HCT116 (cell line): ENCODE data around the gene TMEM100. TPM values are rescaled to one million over a fixed set of nuclear protein-coding genes. Genes with fewer than 3 reads are reported as not detected.

Experiments
- ATAC-seq: fragments of 200-7000 bp; cut with Tn5 transposase; 2 replicates; pipeline ENCODE4 v1.9.1; 2020; ENCODE audit warnings: mild to moderate bottlenecking, moderate library complexity
- BruUV-seq: library from RNA; stranded (reverse); fragments of 400-500 nt; replicated peaks from 2 replicates; lab custom pipeline; 2021; lab: Mats Ljungman, UMichigan
- CTCF ChIA-PET: fragments of 300-600 bp; sonication (Branson Sonifier 250); formaldehyde crosslinking; loops from one replicate; lab custom pipeline; 2021; ENCODE audit warnings: antibody characterized with exemption; lab: Charles Lee
- POLR2A ChIA-PET: fragments of 300-600, 350-600 bp; sonication (Branson Sonifier 250); formaldehyde crosslinking; loops from one replicate; lab custom pipeline; 2021; ENCODE audit warnings: antibody characterized with exemption; lab: Charles Lee
- RAD21 ChIA-PET, 2 experiments: fragments of 300-600 bp; sonication (Branson Sonifier 250); formaldehyde crosslinking; loops; one replicate each; lab custom pipeline; 2023; ENCODE audit warnings: low total read pairs in 2 of 2; ENCODE audit not compliant: uncharacterized antibody in 2 of 2, unreplicated experiment in 2 of 2, low non-redundant PET in 1 of 2; lab: Charles Lee
- DNase-seq: peaks from one replicate; pipeline ENCODE4 v3.0.0-alpha.2; 2010; ENCODE audit warnings: low read depth, low spot score
- H2AFZ ChIP-seq: fragments of 200-600 bp; shearing (Covaris generic), sonication (generic); 2 replicates; pipeline ENCODE4 v1.6.1; 2017; ENCODE audit warnings: low read depth, mixed run types, mixed read lengths, antibody characterized with exemption, low read length; ENCODE audit not compliant: poor library complexity, severe bottlenecking
- H3K27ac ChIP-seq: 2 replicates; pipeline ENCODE4 v1.5.1; 2012; ENCODE audit warnings: low read depth, low read length
- H3K27me3 ChIP-seq: fragments of 200-600 bp; sonication (generic); 2 replicates; pipeline ENCODE4 v1.6.1; 2016; ENCODE audit warnings: mixed run types, low read length, mixed read lengths; ENCODE audit not compliant: insufficient read depth
- H3K36me3 ChIP-seq, 2 experiments: fragments of 200-500 bp in 1 of 2; fragments of 200-600 bp in 1 of 2; sonication (Bioruptor generic) in 1 of 2; sonication (generic) in 1 of 2; 2 replicates each; pipeline versions ENCODE4 v1.5.1 to v1.6.1; 2014 to 2016; ENCODE audit warnings: low read length in 2 of 2, inconsistent platforms in 1 of 2, mixed read lengths in 1 of 2, mixed run types in 1 of 2; ENCODE audit not compliant: insufficient read depth in 2 of 2, control insufficient read depth in 1 of 2
- H3K4me1 ChIP-seq, 2 experiments: fragments of 200-600 bp in 1 of 2; sonication (generic) in 1 of 2; 2 replicates each; pipeline versions ENCODE4 v1.5.1 to v1.6.1; 2012 to 2017; ENCODE audit warnings: low read length in 2 of 2, inconsistent platforms in 1 of 2, mild to moderate bottlenecking in 1 of 2, mixed read lengths in 1 of 2, mixed run types in 1 of 2, moderate library complexity in 1 of 2; ENCODE audit not compliant: insufficient read depth in 2 of 2, control insufficient read depth in 1 of 2
- H3K4me2 ChIP-seq: fragments of 200-600 bp; sonication (generic); 2 replicates; pipeline ENCODE4 v1.6.1; 2017; ENCODE audit warnings: mixed run types, low read length, mixed read lengths
- H3K4me3 ChIP-seq, 2 experiments: fragments of 200-600 bp in 1 of 2; sonication (generic) in 1 of 2; replicated peaks in 1 of 2; 2 replicates each; pipeline ENCODE4 v1.5.1; 2011 to 2016; ENCODE audit warnings: low read length in 2 of 2, control low read depth in 1 of 2, low read depth in 1 of 2, mild to moderate bottlenecking in 1 of 2, mixed read lengths in 1 of 2, mixed run types in 1 of 2
- H3K79me2 ChIP-seq: fragments of 200-600 bp; sonication (generic); 2 replicates; pipeline ENCODE4 v1.6.1; 2017; ENCODE audit warnings: mild to moderate bottlenecking, mixed run types, low read length, moderate library complexity, mixed read lengths; ENCODE audit not compliant: insufficient read depth
- H3K9ac ChIP-seq: fragments of 200-600 bp; sonication (generic); 2 replicates; pipeline ENCODE4 v1.6.1; 2016; ENCODE audit warnings: low read length, mixed read lengths
- H3K9me2 ChIP-seq: fragments of 200-600 bp; sonication (generic), shearing (Covaris generic); 2 replicates; pipeline ENCODE4 v1.6.1; 2017; ENCODE audit warnings: mixed run types, mild to moderate bottlenecking, moderate library complexity; ENCODE audit not compliant: insufficient read depth
- H3K9me3 ChIP-seq, 2 experiments: fragments of 200-500 bp in 1 of 2; fragments of 200-600 bp in 1 of 2; sonication (Bioruptor generic) in 1 of 2; sonication (generic) in 1 of 2; 2 replicates each; pipeline ENCODE4 v1.6.1; 2014 to 2017; ENCODE audit warnings: low read length in 2 of 2, mixed read lengths in 2 of 2, inconsistent platforms in 1 of 2, low read depth in 1 of 2, mild to moderate bottlenecking in 1 of 2, mixed run types in 1 of 2, moderate library complexity in 1 of 2; ENCODE audit not compliant: control insufficient read depth in 1 of 2, insufficient read depth in 1 of 2
- H4K20me1 ChIP-seq: fragments of 200-600 bp; sonication (generic), shearing (Covaris generic); 2 replicates; pipeline ENCODE4 v1.6.1; 2017; ENCODE audit warnings: mixed run types, mild to moderate bottlenecking, moderate library complexity; ENCODE audit not compliant: insufficient read depth
- CEBPB ChIP-seq: IDR thresholded peaks from 2 replicates; pipeline ENCODE4 v1.6.1; 2012; ENCODE audit warnings: low read depth
- EGR1 ChIP-seq: IDR thresholded peaks from 2 replicates; pipeline ENCODE4 v1.6.1; 2012; ENCODE audit warnings: low read depth
- ELF1 ChIP-seq: IDR thresholded peaks from 2 replicates; pipeline ENCODE4 v1.6.1; 2012; ENCODE audit warnings: low read depth, borderline replicate concordance
- EZH2 ChIP-seq: fragments of 200-600 bp; sonication (generic); IDR thresholded peaks from 2 replicates; pipeline ENCODE4 v1.6.1; 2017; ENCODE audit warnings: antibody characterized with exemption, mixed run types
- FOSL1 ChIP-seq: IDR thresholded peaks from 2 replicates; pipeline ENCODE4 v1.6.1; 2012; ENCODE audit warnings: low read depth
- JUND ChIP-seq: IDR thresholded peaks from 2 replicates; pipeline ENCODE4 v1.6.1; 2012
- POLR2A ChIP-seq: IDR thresholded peaks from 2 replicates; pipeline ENCODE4 v1.7.0; 2011; ENCODE audit warnings: borderline replicate concordance; ENCODE audit not compliant: insufficient read depth, insufficient read length; ENCODE audit errors: extremely low read depth
- POLR2AphosphoS5 ChIP-seq: IDR thresholded peaks from 2 replicates; pipeline ENCODE4 v1.6.1; 2011; ENCODE audit warnings: mild to moderate bottlenecking, low read depth, low read length, moderate library complexity
- RAD21 ChIP-seq: IDR thresholded peaks from 2 replicates; pipeline ENCODE4 v1.6.1; 2012; ENCODE audit warnings: low read depth, mild to moderate bottlenecking
- SRF ChIP-seq: IDR thresholded peaks from 2 replicates; pipeline ENCODE4 v1.6.1; 2012; ENCODE audit warnings: low read depth
- TCF7L2 ChIP-seq: IDR thresholded peaks from 2 replicates; pipeline ENCODE4 v1.7.0; 2011; ENCODE audit warnings: borderline replicate concordance, inconsistent platforms; ENCODE audit not compliant: insufficient read depth, insufficient read length; ENCODE audit errors: extremely low read depth
- ZFX ChIP-seq: fragments of 450-650 bp; IDR thresholded peaks from 2 replicates; pipeline ENCODE4 v1.6.1; 2017
- intact Hi-C: fragments of 100-400 bp; cut with micrococcal nuclease; formaldehyde crosslinking; loops from 2 replicates; pipeline ENCODE4 v1.10.0; 2022
- total RNA-seq: library from RNA; stranded (reverse); gene quantifications from one replicate; pipeline ENCODE4 v1.2.1, GENCODE V29; 2021; ENCODE audit not compliant: unreplicated experiment
- TF ChIP-seq, protein P1 (sequence below): IDR thresholded peaks from 2 replicates; pipeline ENCODE4 v1.6.1; 2012; ENCODE audit warnings: low read depth
- TF ChIP-seq, protein P2 (sequence below): IDR thresholded peaks from 2 replicates; pipeline ENCODE4 v1.6.1; 2011; ENCODE audit warnings: mild to moderate bottlenecking, low read length, moderate library complexity; ENCODE audit not compliant: insufficient replicate concordance; ENCODE audit errors: extremely low read depth
- TF ChIP-seq, protein P3 (sequence below): IDR thresholded peaks from 2 replicates; pipeline ENCODE4 v1.6.1; 2012

TMEM100 gene
- total RNA-seq, 1 experiment from 2014 or later: not detected

DNA sequence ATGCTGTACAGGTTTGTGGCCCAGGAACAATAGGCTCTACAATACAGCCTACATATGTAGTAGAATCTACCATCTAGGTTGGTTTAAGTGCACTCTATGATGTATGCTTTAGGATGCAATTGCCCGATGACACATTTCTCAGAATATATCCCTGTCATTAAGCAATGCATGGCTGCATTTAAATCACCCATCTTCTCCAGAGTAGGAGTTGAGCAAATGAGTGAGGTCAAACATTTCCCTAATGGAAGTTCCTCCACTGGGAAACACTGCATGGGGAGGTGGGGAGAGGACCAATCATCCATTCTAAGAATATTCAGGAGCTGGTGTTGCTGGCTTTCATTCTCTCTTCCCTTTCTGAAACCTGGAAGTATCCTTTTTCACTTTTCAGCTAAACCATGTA lies 26.2 kb upstream of the TMEM100 start:
- no peaks in the 10 kb centered on the region for H3K9me2 ChIP-seq
- ChIA-PET RAD21 (no interaction called here), CTCF (interaction anchor here (1.4 kb wide), 1 partner anchor 31 kb away, joined by 4 read pairs; no protein-coding TSS in a partner anchor), POLR2A (no interaction called here)
- ATAC-seq (no peak), DNase-seq (no peak)
- H3K36me3 ChIP-seq: no peaks in the 10 kb centered on the region
- H3K4me3 ChIP-seq: no peak overlapping the region
- H3K9ac ChIP-seq: no peak overlapping the region
- BruUV-seq: no TSS peak
- H3K79me2 ChIP-seq: peaks cover 6% of the 10 kb centered on the region; the same call in 1 of the 2 replicates
- H3K27me3 ChIP-seq: no peaks in the 10 kb centered on the region
- intact Hi-C loops: no loop called here
- H2AFZ ChIP-seq: no peak overlapping the region
- TF ChIP-seq ZFX: no peak
- TF ChIP-seq, all 23 proteins: peak for 0
- Histone ChIP-seq H3K9me3 (no peaks in the 10 kb centered on the region), H4K20me1 (no peaks in the 10 kb centered on the region), H3K4me2 (no peak overlapping the region), H3K4me1 (peaks cover 11 to 14% of the 10 kb centered on the region in 2 experiments; a peak in 3 of 4 replicates), H3K27ac (no peak overlapping the region)

GRCh38 chr17:55747209-55747608 lies 24.5 kb upstream of the TMEM100 start:
- Histone ChIP-seq H3K27me3 (no peaks in the 10 kb centered on the region), H2AFZ (no peak overlapping the region), H3K36me3 (no peaks in the 10 kb centered on the region), H3K79me2 (peaks cover 6% of the 10 kb centered on the region; the same call in 1 of the 2 replicates), H3K4me3 (no peak overlapping the region), H3K9ac (no peak overlapping the region)
- no TSS peak for BruUV-seq
- RAD21 ChIA-PET: no interaction called here
- DNase-seq: no peak
- TF ChIP-seq SRF: no peak
- TF ChIP-seq EZH2: no peak
- TF ChIP-seq, protein P1, sequence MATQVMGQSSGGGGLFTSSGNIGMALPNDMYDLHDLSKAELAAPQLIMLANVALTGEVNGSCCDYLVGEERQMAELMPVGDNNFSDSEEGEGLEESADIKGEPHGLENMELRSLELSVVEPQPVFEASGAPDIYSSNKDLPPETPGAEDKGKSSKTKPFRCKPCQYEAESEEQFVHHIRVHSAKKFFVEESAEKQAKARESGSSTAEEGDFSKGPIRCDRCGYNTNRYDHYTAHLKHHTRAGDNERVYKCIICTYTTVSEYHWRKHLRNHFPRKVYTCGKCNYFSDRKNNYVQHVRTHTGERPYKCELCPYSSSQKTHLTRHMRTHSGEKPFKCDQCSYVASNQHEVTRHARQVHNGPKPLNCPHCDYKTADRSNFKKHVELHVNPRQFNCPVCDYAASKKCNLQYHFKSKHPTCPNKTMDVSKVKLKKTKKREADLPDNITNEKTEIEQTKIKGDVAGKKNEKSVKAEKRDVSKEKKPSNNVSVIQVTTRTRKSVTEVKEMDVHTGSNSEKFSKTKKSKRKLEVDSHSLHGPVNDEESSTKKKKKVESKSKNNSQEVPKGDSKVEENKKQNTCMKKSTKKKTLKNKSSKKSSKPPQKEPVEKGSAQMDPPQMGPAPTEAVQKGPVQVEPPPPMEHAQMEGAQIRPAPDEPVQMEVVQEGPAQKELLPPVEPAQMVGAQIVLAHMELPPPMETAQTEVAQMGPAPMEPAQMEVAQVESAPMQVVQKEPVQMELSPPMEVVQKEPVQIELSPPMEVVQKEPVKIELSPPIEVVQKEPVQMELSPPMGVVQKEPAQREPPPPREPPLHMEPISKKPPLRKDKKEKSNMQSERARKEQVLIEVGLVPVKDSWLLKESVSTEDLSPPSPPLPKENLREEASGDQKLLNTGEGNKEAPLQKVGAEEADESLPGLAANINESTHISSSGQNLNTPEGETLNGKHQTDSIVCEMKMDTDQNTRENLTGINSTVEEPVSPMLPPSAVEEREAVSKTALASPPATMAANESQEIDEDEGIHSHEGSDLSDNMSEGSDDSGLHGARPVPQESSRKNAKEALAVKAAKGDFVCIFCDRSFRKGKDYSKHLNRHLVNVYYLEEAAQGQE: no peak
- no peak for TF ChIP-seq TCF7L2
- TF ChIP-seq, protein P2, sequence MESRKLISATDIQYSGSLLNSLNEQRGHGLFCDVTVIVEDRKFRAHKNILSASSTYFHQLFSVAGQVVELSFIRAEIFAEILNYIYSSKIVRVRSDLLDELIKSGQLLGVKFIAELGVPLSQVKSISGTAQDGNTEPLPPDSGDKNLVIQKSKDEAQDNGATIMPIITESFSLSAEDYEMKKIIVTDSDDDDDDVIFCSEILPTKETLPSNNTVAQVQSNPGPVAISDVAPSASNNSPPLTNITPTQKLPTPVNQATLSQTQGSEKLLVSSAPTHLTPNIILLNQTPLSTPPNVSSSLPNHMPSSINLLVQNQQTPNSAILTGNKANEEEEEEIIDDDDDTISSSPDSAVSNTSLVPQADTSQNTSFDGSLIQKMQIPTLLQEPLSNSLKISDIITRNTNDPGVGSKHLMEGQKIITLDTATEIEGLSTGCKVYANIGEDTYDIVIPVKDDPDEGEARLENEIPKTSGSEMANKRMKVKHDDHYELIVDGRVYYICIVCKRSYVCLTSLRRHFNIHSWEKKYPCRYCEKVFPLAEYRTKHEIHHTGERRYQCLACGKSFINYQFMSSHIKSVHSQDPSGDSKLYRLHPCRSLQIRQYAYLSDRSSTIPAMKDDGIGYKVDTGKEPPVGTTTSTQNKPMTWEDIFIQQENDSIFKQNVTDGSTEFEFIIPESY: no peak
- TF ChIP-seq, protein P3, sequence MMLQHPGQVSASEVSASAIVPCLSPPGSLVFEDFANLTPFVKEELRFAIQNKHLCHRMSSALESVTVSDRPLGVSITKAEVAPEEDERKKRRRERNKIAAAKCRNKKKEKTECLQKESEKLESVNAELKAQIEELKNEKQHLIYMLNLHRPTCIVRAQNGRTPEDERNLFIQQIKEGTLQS: no peak
- TF ChIP-seq CEBPB: no peak
- no peak for TF ChIP-seq POLR2AphosphoS5
- no peak for TF ChIP-seq ZFX
- TF ChIP-seq ELF1: no peak
- no peak for TF ChIP-seq POLR2A
- no peak for TF ChIP-seq FOSL1
- no peak for TF ChIP-seq JUND
- no peak for TF ChIP-seq EGR1
- no peak for TF ChIP-seq RAD21
- TF ChIP-seq, all 23 proteins: peak for 0
- POLR2A ChIA-PET: no interaction called here
- Histone ChIP-seq H3K4me1 (peaks cover 20 to 26% of the 10 kb centered on the region in 2 experiments; a peak in 3 of 4 replicates), H4K20me1 (no peaks in the 10 kb centered on the region), H3K9me2 (no peaks in the 10 kb centered on the region), H3K9me3 (no peaks in the 10 kb centered on the region), H3K27ac (no peak overlapping the region), H3K4me2 (no peak overlapping the region)
- intact Hi-C loops: no loop called here
- no peak for ATAC-seq
- CTCF ChIA-PET: no interaction called here
